Measurements from ENCODE around the gene CDK9.

Gene CDK9

DNA sequence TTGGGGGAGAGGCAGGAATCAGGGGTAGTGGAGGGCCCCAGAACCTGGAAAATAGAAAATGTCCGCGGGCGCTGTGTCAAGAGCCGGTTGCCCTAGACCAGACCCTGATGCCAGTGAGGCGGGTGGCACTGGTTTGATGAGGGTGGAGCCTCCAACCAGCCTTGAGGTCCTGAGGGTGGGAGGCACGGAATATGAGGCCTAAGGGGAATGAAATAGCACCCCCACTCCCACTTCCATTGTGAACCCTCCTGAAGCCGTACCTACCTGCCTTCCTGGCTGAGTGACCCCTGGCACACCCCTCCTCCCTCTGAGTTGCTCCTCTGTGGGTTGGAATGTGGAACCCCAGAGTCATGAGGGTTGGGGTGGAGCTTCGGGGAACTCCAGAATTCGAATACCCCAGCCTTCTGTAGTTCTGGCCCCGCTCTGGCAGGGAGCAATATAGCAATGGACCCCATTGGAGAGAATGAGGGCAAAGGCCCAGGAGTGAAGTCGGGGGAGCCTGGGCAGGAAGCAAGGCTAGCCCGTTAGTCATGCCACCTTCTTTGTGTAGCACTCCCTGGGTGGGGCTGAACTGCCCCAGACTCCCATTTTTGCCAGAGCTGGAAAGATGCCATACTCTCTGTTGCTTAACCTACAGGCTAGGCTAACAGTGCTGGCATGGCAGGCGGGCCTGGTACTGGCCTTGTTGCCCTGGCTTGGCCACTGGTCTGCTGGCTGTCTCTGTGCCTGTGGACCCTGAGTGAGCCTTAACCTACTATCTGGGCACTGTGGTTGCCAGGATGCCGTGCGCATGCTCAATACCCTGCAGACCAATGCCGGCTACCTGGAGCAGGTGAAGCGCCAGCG is 17.9 kb downstream of the CDK9 start:
- no peak for DNase-seq (ENCODE audit: low read depth)
- TF ChIP-seq, protein P1, sequence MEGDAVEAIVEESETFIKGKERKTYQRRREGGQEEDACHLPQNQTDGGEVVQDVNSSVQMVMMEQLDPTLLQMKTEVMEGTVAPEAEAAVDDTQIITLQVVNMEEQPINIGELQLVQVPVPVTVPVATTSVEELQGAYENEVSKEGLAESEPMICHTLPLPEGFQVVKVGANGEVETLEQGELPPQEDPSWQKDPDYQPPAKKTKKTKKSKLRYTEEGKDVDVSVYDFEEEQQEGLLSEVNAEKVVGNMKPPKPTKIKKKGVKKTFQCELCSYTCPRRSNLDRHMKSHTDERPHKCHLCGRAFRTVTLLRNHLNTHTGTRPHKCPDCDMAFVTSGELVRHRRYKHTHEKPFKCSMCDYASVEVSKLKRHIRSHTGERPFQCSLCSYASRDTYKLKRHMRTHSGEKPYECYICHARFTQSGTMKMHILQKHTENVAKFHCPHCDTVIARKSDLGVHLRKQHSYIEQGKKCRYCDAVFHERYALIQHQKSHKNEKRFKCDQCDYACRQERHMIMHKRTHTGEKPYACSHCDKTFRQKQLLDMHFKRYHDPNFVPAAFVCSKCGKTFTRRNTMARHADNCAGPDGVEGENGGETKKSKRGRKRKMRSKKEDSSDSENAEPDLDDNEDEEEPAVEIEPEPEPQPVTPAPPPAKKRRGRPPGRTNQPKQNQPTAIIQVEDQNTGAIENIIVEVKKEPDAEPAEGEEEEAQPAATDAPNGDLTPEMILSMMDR (IDR thresholded peaks at IDR 0.05; ENCODE audit: low read depth, low read length, missing control alignments): no peak
- peak overlapping the region; percentile 75 for H3K4me3 ChIP-seq (ENCODE audit: low read depth, low read length)

GRCh38 chr9:127805620-127806019 is 19.8 kb downstream of the CDK9 start:
- TF ChIP-seq, protein P1 (IDR thresholded peaks at IDR 0.05; ENCODE audit: low read depth, low read length, missing control alignments): peak; percentile 66
- DNase-seq (ENCODE audit: low read depth): no peak
- no peak overlapping the region for H3K4me3 ChIP-seq (ENCODE audit: low read depth, low read length)

DNA sequence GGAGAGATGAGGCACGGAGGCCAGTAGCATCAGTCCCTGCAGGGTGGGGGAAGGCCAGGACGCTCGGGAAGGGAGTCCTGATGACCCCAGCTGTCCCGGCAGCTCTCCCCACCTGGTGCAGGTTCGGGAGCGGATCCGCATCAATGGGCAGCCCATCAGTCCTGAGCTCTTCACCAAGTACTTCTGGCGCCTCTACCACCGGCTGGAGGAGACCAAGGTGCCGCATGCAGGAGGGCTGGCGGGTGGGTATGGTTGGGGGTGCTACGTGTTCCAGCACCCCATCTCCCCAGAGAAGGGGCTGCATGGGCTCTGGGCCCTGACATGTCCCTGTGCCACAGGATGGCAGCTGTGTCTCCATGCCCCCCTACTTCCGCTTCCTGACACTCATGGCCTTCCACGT is 21.0 kb downstream of the CDK9 start:
- TF ChIP-seq, protein P1 (IDR thresholded peaks at IDR 0.05; ENCODE audit: low read depth, low read length, missing control alignments): no peak
- no peak for DNase-seq (ENCODE audit: low read depth)
- H3K4me3 ChIP-seq (ENCODE audit: low read depth, low read length): no peak overlapping the region

DNA sequence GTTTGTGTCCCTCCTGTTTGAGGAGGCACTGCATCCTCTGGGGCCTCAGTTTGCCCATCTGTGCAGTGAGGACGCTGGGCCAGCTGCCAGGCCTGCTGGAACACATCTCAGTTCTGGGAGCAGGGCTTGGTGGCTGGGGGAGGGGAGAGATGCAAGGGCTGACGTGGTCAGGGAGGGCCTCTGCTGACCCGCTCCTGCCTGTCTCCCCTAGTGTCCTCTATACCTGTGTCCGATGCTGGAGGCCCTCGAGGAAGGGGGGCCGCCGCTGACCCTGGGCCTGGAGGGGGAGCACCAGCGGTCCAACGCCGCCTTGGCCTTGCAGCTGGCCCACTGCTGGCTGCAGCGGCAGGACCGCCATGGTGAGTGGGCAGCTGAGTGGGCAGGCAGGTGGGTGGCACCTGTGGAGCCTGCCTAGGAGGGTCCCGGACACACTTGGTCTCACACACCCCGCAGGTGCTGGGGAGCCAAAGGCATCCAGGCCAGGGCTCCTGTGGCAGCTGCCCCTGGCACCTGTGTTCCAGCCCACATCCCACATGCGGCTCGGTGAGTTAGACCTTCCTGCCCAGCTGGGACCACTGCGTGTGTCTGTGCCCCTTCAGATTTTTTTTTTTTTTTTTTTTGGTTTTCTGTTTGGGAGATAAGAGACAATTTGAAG is 22.6 kb downstream of the CDK9 start:
- H3K4me3 ChIP-seq (ENCODE audit: low read depth, low read length): no peak overlapping the region
- TF ChIP-seq, protein P1 (IDR thresholded peaks at IDR 0.05; ENCODE audit: low read depth, low read length, missing control alignments): no peak
- DNase-seq (ENCODE audit: low read depth): no peak

DNA sequence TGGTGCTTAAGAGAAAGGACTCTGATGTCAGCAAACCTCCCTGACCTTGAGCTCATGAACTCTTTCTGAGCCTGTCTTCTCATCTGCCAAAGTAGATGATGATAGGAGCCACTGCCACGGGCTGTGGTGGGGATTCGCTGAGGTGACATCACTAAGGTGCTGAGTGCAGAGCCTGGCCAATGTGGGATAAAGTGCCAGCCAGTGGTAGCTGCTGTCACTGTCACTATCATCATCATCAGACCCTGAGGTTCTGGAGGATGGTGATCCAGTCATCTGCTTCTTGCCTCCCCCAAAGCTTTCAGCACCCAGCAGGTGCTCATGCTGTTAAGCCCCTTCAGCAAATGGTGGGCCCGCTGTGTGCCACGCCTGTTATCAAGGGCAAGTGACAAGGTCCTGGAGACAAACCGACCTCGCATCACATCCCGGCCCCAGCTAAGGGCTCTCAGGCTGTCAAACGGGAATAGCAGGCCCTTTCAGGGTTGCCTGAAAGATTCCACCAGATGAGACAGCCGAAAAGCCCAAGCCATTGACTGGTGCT is 23.2 kb downstream of the CDK9 start:
- H3K4me3 ChIP-seq (ENCODE audit: low read depth, low read length): no peak overlapping the region
- DNase-seq (ENCODE audit: low read depth): no peak
- TF ChIP-seq, protein P1 (IDR thresholded peaks at IDR 0.05; ENCODE audit: low read depth, low read length, missing control alignments): no peak

GRCh38 chr9:127809540-127810377 is 23.9 kb downstream of the CDK9 start:
- TF ChIP-seq, protein P1 (IDR thresholded peaks at IDR 0.05; ENCODE audit: low read depth, low read length, missing control alignments): no peak
- DNase-seq (ENCODE audit: low read depth): no peak
- no peak overlapping the region for H3K4me3 ChIP-seq (ENCODE audit: low read depth, low read length)

Data from GM12864 (cell line).